IMR-90 (cell line): ENCODE data around the gene ZNF442. TPM values are rescaled to one million over a fixed set of nuclear protein-coding genes. Genes with fewer than 3 reads are reported as not detected.

Source experiments
- ATAC-seq: fragments of 200-7000 bp; cut with Tn5 transposase; 2 replicates; pipeline ENCODE4 v1.9.1; 2020; ENCODE audit warnings: low read depth, mild to moderate bottlenecking, moderate library complexity
- BruUV-seq: library from RNA; stranded (reverse); fragments of 400-500 nt; replicated peaks from 2 replicates; lab custom pipeline; 2021; lab: Mats Ljungman, UMichigan
- CTCF ChIA-PET: fragments of 300-600 bp; formaldehyde crosslinking; extraction: SDS; loops from one replicate; lab custom pipeline; 2021; ENCODE audit warnings: antibody characterized with exemption; lab: Yijun Ruan, JAX
- POLR2A ChIA-PET: fragments of 300-600 bp; sonication (Branson Sonifier 250); formaldehyde crosslinking; loops from one replicate; lab custom pipeline; 2022; ENCODE audit warnings: antibody characterized with exemption; ENCODE audit not compliant: unreplicated experiment; lab: Charles Lee
- DNase-seq: peaks from one replicate; pipeline ENCODE4 v3.0.0; 2013
- H2AFZ ChIP-seq: replicated peaks from 2 replicates; pipeline ENCODE3; 2013; ENCODE audit warnings: low read length, mild to moderate bottlenecking; ENCODE audit not compliant: poor library complexity
- H2AK5ac ChIP-seq: 2 replicates; pipeline ENCODE4 v1.6.1; 2013; ENCODE audit warnings: low read depth, low read length, inconsistent platforms
- H2AK9ac ChIP-seq: replicated peaks from 2 replicates; pipeline ENCODE3; 2013; ENCODE audit warnings: mild to moderate bottlenecking, low read depth, low read length, moderate library complexity; ENCODE audit not compliant: poor library complexity
- H2BK120ac ChIP-seq: 2 replicates; pipeline ENCODE4 v1.6.1; 2013; ENCODE audit warnings: low read depth, low read length, inconsistent platforms
- H2BK15ac ChIP-seq: 3 replicates; pipeline ENCODE4 v1.6.1; 2013; ENCODE audit warnings: low read depth, low read length, inconsistent platforms
- H2BK20ac ChIP-seq: 2 replicates; pipeline ENCODE4 v1.6.1; 2013; ENCODE audit warnings: low read depth, mild to moderate bottlenecking, inconsistent platforms, low read length, moderate library complexity
- H2BK5ac ChIP-seq: 2 replicates; pipeline ENCODE4 v1.6.1; 2013; ENCODE audit warnings: mild to moderate bottlenecking, low read depth, low read length, inconsistent platforms; ENCODE audit not compliant: poor library complexity, severe bottlenecking
- H3K14ac ChIP-seq: replicated peaks from 2 replicates; pipeline ENCODE4 v1.6.1; 2013; ENCODE audit warnings: low read depth, low read length, inconsistent platforms
- H3K18ac ChIP-seq: 2 replicates; pipeline ENCODE4 v1.6.1; 2013; ENCODE audit warnings: low read depth, low read length, control low read depth
- H3K23ac ChIP-seq: 2 replicates; pipeline ENCODE4 v1.6.1; 2013; ENCODE audit warnings: low read depth, low read length, inconsistent platforms
- H3K27ac ChIP-seq: 2 replicates; pipeline ENCODE4 v1.5.1; 2013; ENCODE audit warnings: mild to moderate bottlenecking, control low read depth, low read length; ENCODE audit not compliant: insufficient read depth
- H3K27me3 ChIP-seq: 2 replicates; pipeline ENCODE4 v1.6.1; 2013; ENCODE audit warnings: low read length; ENCODE audit not compliant: control insufficient read depth, insufficient read depth
- H3K36me3 ChIP-seq: 2 replicates; pipeline ENCODE4 v1.6.1; 2013; ENCODE audit warnings: low read length, mixed read lengths; ENCODE audit not compliant: control insufficient read depth, insufficient read depth
- H3K4ac ChIP-seq: 2 replicates; pipeline ENCODE4 v1.6.1; 2013; ENCODE audit warnings: low read depth, low read length, inconsistent platforms
- H3K4me1 ChIP-seq: 2 replicates; pipeline ENCODE4 v1.6.1; 2013; ENCODE audit warnings: low read length, mixed read lengths; ENCODE audit not compliant: control insufficient read depth, insufficient read depth
- H3K4me2 ChIP-seq: 2 replicates; pipeline ENCODE4 v1.6.1; 2013; ENCODE audit warnings: low read depth, mild to moderate bottlenecking, control low read depth, low read length, moderate library complexity
- H3K4me3 ChIP-seq: 2 replicates; pipeline ENCODE4 v1.5.1; 2013; ENCODE audit warnings: low read depth, mild to moderate bottlenecking, control low read depth, low read length, moderate library complexity; ENCODE audit not compliant: insufficient read depth
- H3K56ac ChIP-seq: 2 replicates; pipeline ENCODE4 v1.6.1; 2013; ENCODE audit warnings: low read length, inconsistent platforms; ENCODE audit not compliant: insufficient read depth; ENCODE audit errors: extremely low read depth
- H3K79me1 ChIP-seq, 2 experiments: 2 replicates each; pipeline ENCODE4 v1.6.1; 2013; ENCODE audit warnings: low read length in 2 of 2, inconsistent platforms in 1 of 2, low read depth in 1 of 2
- H3K9ac ChIP-seq: 2 replicates; pipeline ENCODE4 v1.6.1; 2013; ENCODE audit warnings: low read depth, low read length, control low read depth
- H3K9me1 ChIP-seq: 2 replicates; pipeline ENCODE4 v1.6.1; 2013; ENCODE audit warnings: low read length, inconsistent platforms; ENCODE audit not compliant: insufficient read depth
- H3K9me3 ChIP-seq: 2 replicates; pipeline ENCODE4 v1.6.1; 2013; ENCODE audit warnings: low read length; ENCODE audit not compliant: control insufficient read depth, insufficient read depth
- H4K20me1 ChIP-seq: 2 replicates; pipeline ENCODE4 v1.6.1; 2013; ENCODE audit warnings: low read length, inconsistent platforms; ENCODE audit not compliant: insufficient read depth
- H4K5ac ChIP-seq: 2 replicates; pipeline ENCODE4 v1.6.1; 2013; ENCODE audit warnings: mild to moderate bottlenecking, low read depth, low read length, control low read depth
- H4K8ac ChIP-seq, 2 experiments: 2 replicates each; pipeline ENCODE4 v1.6.1; 2013; ENCODE audit warnings: low read depth in 2 of 2, low read length in 2 of 2, control low read depth in 1 of 2, inconsistent platforms in 1 of 2
- H4K91ac ChIP-seq: 2 replicates; pipeline ENCODE4 v1.6.1; 2013; ENCODE audit warnings: low read depth, low read length, inconsistent platforms; ENCODE audit not compliant: insufficient read depth
- BHLHE40 ChIP-seq: fragments of 150-350 bp; IDR thresholded peaks from 2 replicates; pipeline ENCODE4 v1.6.1; 2016; ENCODE audit warnings: mild to moderate bottlenecking, low read depth, low read length
- CEBPB ChIP-seq: IDR thresholded peaks from 2 replicates; pipeline ENCODE4 v1.6.1; 2012; ENCODE audit warnings: low read depth, low read length, improper control_type of control experiment
- CHD1 ChIP-seq: IDR thresholded peaks from 2 replicates; pipeline ENCODE4 v1.6.1; 2012; ENCODE audit warnings: low read depth, low read length, improper control_type of control experiment
- FOS ChIP-seq: fragments of 150-350 bp; IDR thresholded peaks from 2 replicates; pipeline ENCODE4 v1.6.1; 2016; ENCODE audit warnings: low read depth, low read length
- MAFK ChIP-seq: IDR thresholded peaks from 2 replicates; pipeline ENCODE4 v1.6.1; 2012; ENCODE audit warnings: low read depth, low read length, improper control_type of control experiment
- MAZ ChIP-seq: IDR thresholded peaks from 2 replicates; pipeline ENCODE4 v1.6.1; 2012; ENCODE audit warnings: low read depth, mild to moderate bottlenecking, low read length, improper control_type of control experiment, moderate library complexity, borderline replicate concordance
- MXI1 ChIP-seq: IDR thresholded peaks from 2 replicates; pipeline ENCODE4 v1.6.1; 2012; ENCODE audit warnings: low read depth, mild to moderate bottlenecking, low read length, moderate library complexity, borderline replicate concordance
- NFE2L2 ChIP-seq: fragments of 150-350 bp; IDR thresholded peaks from 2 replicates; pipeline ENCODE4 v1.6.1; 2016; ENCODE audit warnings: low read depth, mild to moderate bottlenecking, low read length
- POLR2A ChIP-seq: IDR thresholded peaks from 2 replicates; pipeline ENCODE4 v1.6.1; 2012; ENCODE audit warnings: mild to moderate bottlenecking, low read depth, low read length
- RAD21 ChIP-seq: IDR thresholded peaks from 2 replicates; pipeline ENCODE4 v1.6.1; 2012; ENCODE audit warnings: low read length, improper control_type of control experiment
- RCOR1 ChIP-seq: IDR thresholded peaks from 2 replicates; pipeline ENCODE4 v1.6.1; 2012; ENCODE audit warnings: mild to moderate bottlenecking, low read length, improper control_type of control experiment; ENCODE audit not compliant: insufficient replicate concordance
- RFX5 ChIP-seq: IDR thresholded peaks from 2 replicates; pipeline ENCODE4 v1.8.0; 2012; ENCODE audit warnings: low read depth, mild to moderate bottlenecking, low read length, moderate library complexity
- SMC3 ChIP-seq: fragments of 150-350 bp; IDR thresholded peaks from 2 replicates; pipeline ENCODE4 v1.6.1; 2016; ENCODE audit warnings: low read depth, mild to moderate bottlenecking, antibody characterized with exemption, low read length, moderate library complexity
- WGBS, 2 experiments: methylation state at CpG; one replicate each; pipeline versions ENCODE4 v1.1.5 to v1.1.7; 2013; ENCODE audit warnings: missing lambda C conversion rate in 2 of 2; ENCODE audit not compliant: insufficient read length in 1 of 2; ENCODE audit errors: extremely low coverage in 2 of 2; 5-methylcytosine and 5-hydroxymethylcytosine counted together
- dilution Hi-C: fragments of 300-500 bp; cut with HindIII; formaldehyde crosslinking; loops from one replicate; pipeline ENCODE4 v1.14.3; 2018; ENCODE audit warnings: low sequenced_read_pairs; ENCODE audit not compliant: unreplicated experiment
- in situ Hi-C: fragments of 300-500 bp; cut with MboI; formaldehyde crosslinking; loops from 3 replicates; pipeline ENCODE4 v1.14.3; 2019; ENCODE audit warnings: low sequenced_read_pairs, inconsistent platforms, mixed read lengths
- intact Hi-C: fragments of 100-400 bp; cut with micrococcal nuclease; formaldehyde crosslinking; loops from 2 replicates; pipeline ENCODE4 v1.10.0; 2022
- polyA plus RNA-seq, 3 experiments: library from polyadenylated mRNA; depleted of rRNA; stranded (reverse); fragments of >200 nt; gene quantifications; 2 replicates each; pipeline ENCODE4 v1.2.3, GENCODE V29; 2012; ENCODE audit warnings: low replicate concordance in 1 of 3
- total RNA-seq: library from RNA; depleted of rRNA; stranded (reverse); fragments of >200 nt; gene quantifications from 2 replicates; pipeline ENCODE4 v1.2.3, GENCODE V29; 2012
- TF ChIP-seq, protein P1 (sequence below): conservative IDR thresholded peaks from 2 replicates; pipeline ENCODE4 v1.5.1; 2012; ENCODE audit warnings: mild to moderate bottlenecking, low read depth, low read length, improper control_type of control experiment
- TF ChIP-seq, protein P2 (sequence below): fragments of 150-350 bp; IDR thresholded peaks from 2 replicates; pipeline ENCODE4 v1.6.1; 2016; ENCODE audit warnings: low read depth, mild to moderate bottlenecking, low read length, moderate library complexity, borderline replicate concordance
- TF ChIP-seq, protein P3 (sequence below): fragments of 150-350 bp; IDR thresholded peaks from 2 replicates; pipeline ENCODE4 v1.6.1; 2017; ENCODE audit warnings: mild to moderate bottlenecking, antibody characterized with exemption, low read length, low read depth

The ZNF442 gene
- total and polyA plus RNA-seq, 2 of the 4 experiments (the other 2 are of a cell fraction), result 0.58 to 3.6 TPM

DNA sequence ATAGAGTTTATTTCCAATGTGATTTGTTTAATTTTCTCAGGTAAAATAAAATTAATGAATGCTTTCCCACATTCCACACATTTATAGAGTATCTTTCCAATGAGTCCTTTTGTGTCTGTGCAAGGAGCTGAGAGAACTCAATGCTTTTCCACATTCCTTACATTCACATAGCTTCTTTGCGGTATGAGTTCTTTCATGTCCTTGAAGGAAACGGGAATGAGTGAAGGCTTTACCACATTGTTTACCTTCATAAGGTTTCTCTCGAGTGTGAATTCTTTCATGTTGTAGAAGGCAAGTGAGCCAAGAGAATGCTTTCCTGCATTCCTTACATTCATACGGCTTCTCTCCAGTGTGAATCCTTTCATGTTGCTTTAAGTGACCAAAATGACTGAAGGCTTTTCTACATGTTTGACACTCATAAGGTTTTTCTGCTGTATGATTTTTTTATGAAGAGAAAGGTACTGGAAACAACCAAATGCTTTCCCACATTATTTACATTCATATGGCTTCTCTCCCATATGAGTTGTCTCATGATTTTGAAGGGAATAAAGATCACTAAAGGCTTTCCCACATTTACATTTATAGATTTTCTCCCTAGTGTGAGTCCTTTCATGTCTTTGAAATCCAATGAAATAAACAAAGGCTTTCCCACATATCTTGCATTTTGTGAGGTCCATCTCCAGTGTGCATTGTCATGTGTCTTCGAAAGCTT, 14.4 kb upstream of the ZNF442 start:
- H3K79me1 ChIP-seq, result no peaks in the 10 kb centered on the region
- no peak overlapping the region for H4K8ac ChIP-seq
- H3K4me2 ChIP-seq, result no peak overlapping the region
- H2AK5ac ChIP-seq, result no peak overlapping the region
- in situ Hi-C loops, result no loop called here
- CTCF ChIA-PET, result no interaction called here
- no peak overlapping the region for H2BK120ac ChIP-seq
- H3K23ac ChIP-seq, result no peak overlapping the region
- H3K36me3 ChIP-seq, result no peaks in the 10 kb centered on the region; the same call in 1 of the 2 replicates
- dilution Hi-C loops, result no loop called here
- no peak overlapping the region for H3K4ac ChIP-seq
- H2AK9ac ChIP-seq, result no peak overlapping the region
- no CpG with 5 or more reads among the region's 5 CpGs for WGBS, 2 experiments
- no TSS peak for BruUV-seq
- no peak overlapping the region for H3K27ac ChIP-seq
- H3K4me1 ChIP-seq, result no peaks in the 10 kb centered on the region
- TF ChIP-seq, protein P1, sequence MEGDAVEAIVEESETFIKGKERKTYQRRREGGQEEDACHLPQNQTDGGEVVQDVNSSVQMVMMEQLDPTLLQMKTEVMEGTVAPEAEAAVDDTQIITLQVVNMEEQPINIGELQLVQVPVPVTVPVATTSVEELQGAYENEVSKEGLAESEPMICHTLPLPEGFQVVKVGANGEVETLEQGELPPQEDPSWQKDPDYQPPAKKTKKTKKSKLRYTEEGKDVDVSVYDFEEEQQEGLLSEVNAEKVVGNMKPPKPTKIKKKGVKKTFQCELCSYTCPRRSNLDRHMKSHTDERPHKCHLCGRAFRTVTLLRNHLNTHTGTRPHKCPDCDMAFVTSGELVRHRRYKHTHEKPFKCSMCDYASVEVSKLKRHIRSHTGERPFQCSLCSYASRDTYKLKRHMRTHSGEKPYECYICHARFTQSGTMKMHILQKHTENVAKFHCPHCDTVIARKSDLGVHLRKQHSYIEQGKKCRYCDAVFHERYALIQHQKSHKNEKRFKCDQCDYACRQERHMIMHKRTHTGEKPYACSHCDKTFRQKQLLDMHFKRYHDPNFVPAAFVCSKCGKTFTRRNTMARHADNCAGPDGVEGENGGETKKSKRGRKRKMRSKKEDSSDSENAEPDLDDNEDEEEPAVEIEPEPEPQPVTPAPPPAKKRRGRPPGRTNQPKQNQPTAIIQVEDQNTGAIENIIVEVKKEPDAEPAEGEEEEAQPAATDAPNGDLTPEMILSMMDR, result no peak
- TF ChIP-seq RFX5, result no peak
- no peak for TF ChIP-seq BHLHE40
- no peak for TF ChIP-seq RAD21
- TF ChIP-seq MXI1, result no peak
- TF ChIP-seq, protein P2, sequence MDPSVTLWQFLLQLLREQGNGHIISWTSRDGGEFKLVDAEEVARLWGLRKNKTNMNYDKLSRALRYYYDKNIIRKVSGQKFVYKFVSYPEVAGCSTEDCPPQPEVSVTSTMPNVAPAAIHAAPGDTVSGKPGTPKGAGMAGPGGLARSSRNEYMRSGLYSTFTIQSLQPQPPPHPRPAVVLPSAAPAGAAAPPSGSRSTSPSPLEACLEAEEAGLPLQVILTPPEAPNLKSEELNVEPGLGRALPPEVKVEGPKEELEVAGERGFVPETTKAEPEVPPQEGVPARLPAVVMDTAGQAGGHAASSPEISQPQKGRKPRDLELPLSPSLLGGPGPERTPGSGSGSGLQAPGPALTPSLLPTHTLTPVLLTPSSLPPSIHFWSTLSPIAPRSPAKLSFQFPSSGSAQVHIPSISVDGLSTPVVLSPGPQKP, result no peak
- TF ChIP-seq MAZ, result no peak
- TF ChIP-seq, protein P3, sequence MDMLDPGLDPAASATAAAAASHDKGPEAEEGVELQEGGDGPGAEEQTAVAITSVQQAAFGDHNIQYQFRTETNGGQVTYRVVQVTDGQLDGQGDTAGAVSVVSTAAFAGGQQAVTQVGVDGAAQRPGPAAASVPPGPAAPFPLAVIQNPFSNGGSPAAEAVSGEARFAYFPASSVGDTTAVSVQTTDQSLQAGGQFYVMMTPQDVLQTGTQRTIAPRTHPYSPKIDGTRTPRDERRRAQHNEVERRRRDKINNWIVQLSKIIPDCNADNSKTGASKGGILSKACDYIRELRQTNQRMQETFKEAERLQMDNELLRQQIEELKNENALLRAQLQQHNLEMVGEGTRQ, result no peak
- TF ChIP-seq RCOR1, result no peak
- TF ChIP-seq CHD1, result no peak
- no peak for TF ChIP-seq CEBPB
- no peak for TF ChIP-seq MAFK
- TF ChIP-seq NFE2L2, result no peak
- TF ChIP-seq SMC3, result no peak
- no peak for TF ChIP-seq FOS
- no peak for TF ChIP-seq POLR2A
- no peak overlapping the region for H3K4me3 ChIP-seq
- DNase-seq, result no peak
- no peaks in the 10 kb centered on the region for H3K9me1 ChIP-seq
- H4K20me1 ChIP-seq, result no peaks in the 10 kb centered on the region
- no peak overlapping the region for H2BK5ac ChIP-seq
- H3K18ac ChIP-seq, result no peak overlapping the region
- H4K5ac ChIP-seq, result no peak overlapping the region
- H2BK15ac ChIP-seq, result no peak overlapping the region
- POLR2A ChIA-PET, result no interaction called here
- H2AFZ ChIP-seq, result no peak overlapping the region
- H2BK20ac ChIP-seq, result no peak overlapping the region
- no peaks in the 10 kb centered on the region for H3K27me3 ChIP-seq
- H3K14ac ChIP-seq, result no peak overlapping the region
- H3K9me3 ChIP-seq, result peaks cover 30% of the 10 kb centered on the region
- no peak overlapping the region for H4K91ac ChIP-seq
- no peak overlapping the region for H3K9ac ChIP-seq
- intact Hi-C loops, result no loop called here
- H3K56ac ChIP-seq, result no peak overlapping the region
- ATAC-seq, result no peak
